Pancreas (tissue), 10 donors: ENCODE results near the gene CEBPE. TPM values are rescaled to one million over a fixed set of nuclear protein-coding genes. Genes with fewer than 3 reads are reported as not detected.

Experiments
- ATAC-seq, 4 donors: fragments of 200-7000 bp; cut with Tn5 transposase; one replicate each; pipeline versions ENCODE4 v1.8.0 to v1.9.1; 2020; ENCODE audit warnings: mild to moderate bottlenecking in 4 of 4, moderate library complexity in 4 of 4
- DNase-seq, 6 donors: peaks; one replicate each; pipeline ENCODE4 v3.0.0-alpha.2; 2020
- FAIRE-seq: peaks from 2 replicates; lab custom pipeline; 2012; peaks lifted over from hg19 to GRCh38; lab: Jason Lieb, UNC
- H3K27ac ChIP-seq, 4 donors: fragments of 200-600 bp; sonication (generic); 1 replicate in 3 of 4; 2 replicates in 1 of 4; pipeline versions ENCODE4 v1.5.0 to v1.8.0; 2020
- H3K27me3 ChIP-seq, 4 donors: fragments of 200-600 bp; one replicate each; pipeline ENCODE4 v1.8.0; 2021
- H3K36me3 ChIP-seq, 3 donors: fragments of 200-600 bp; sonication (generic) in 1 of 3; one replicate each; pipeline versions ENCODE4 v1.5.0 to v1.8.0; 2020 to 2021
- H3K4me1 ChIP-seq, 3 donors: fragments of 200-600 bp; one replicate each; pipeline ENCODE4 v1.8.0; 2021
- H3K4me3 ChIP-seq, 4 donors: fragments of 200-600 bp; sonication (generic) in 2 of 4; one replicate each; pipeline versions ENCODE4 v1.5.0 to v1.8.0; 2020 to 2021
- H3K9me3 ChIP-seq, 4 donors: fragments of 200-600 bp; one replicate each; pipeline ENCODE4 v1.8.0; 2021
- WGBS, 2 donors: extraction: QIAGEN DNeasy Blood & Tissue Kit; methylation state at CpG; one replicate each; pipeline ENCODE4 v1.1.7; 2013; 5-methylcytosine and 5-hydroxymethylcytosine counted together
- intact Hi-C, 3 donors: fragments of 100-400 bp; cut with DNase I; formaldehyde crosslinking; loops; one replicate each; pipeline versions ENCODE4 v1.11.1 to v1.14.2; 2022
- polyA plus RNA-seq, 2 donors: library from polyadenylated mRNA; stranded (reverse); fragments of 200-250 nt; gene quantifications; one replicate each; pipeline ENCODE4 v1.2.3, GENCODE V29; 2013
- total RNA-seq, 6 donors: library from RNA; stranded (reverse); fragmentation: NEBNext Ultra II Directional in 4 of 6; extraction: Animal tissue kit (Norgen Biotek cat#: 25700) in 4 of 6; gene quantifications; one replicate each; pipeline versions ENCODE4 v1.2.1 to v1.2.4, GENCODE V29; 2021 to 2023
- TF ChIP-seq, protein P1 (sequence below), 4 donors: fragments of 200-600 bp; sonication (generic) in 3 of 4; IDR thresholded peaks; one replicate each; pipeline versions ENCODE4 v1.5.0 to v1.8.0; 2021; ENCODE audit warnings: antibody characterized with exemption in 4 of 4
- donor health status: healthy with polysubstance abuse.
- donor health status: DM: no; HTN: no; CAD: no; lungs with moderate emphysema.
- donor health status: DM: no; HTN: no; CAD: no.
- donor health status: control.
- donor health status: control.
- donor health status: Bipolar disorder and iron deficiency.
- donor health status: DM: yes; HTN: yes; CAD: no.
- donor health status: DM: no; HTN: no; CAD: no.
- donor health status: DM: no; HTN: no; CAD: no.
- donor health status: DM: yes; HTN: yes; CAD: no.

CEBPE gene
- total and polyA plus RNA-seq, 8 donors = not detected

DNA sequence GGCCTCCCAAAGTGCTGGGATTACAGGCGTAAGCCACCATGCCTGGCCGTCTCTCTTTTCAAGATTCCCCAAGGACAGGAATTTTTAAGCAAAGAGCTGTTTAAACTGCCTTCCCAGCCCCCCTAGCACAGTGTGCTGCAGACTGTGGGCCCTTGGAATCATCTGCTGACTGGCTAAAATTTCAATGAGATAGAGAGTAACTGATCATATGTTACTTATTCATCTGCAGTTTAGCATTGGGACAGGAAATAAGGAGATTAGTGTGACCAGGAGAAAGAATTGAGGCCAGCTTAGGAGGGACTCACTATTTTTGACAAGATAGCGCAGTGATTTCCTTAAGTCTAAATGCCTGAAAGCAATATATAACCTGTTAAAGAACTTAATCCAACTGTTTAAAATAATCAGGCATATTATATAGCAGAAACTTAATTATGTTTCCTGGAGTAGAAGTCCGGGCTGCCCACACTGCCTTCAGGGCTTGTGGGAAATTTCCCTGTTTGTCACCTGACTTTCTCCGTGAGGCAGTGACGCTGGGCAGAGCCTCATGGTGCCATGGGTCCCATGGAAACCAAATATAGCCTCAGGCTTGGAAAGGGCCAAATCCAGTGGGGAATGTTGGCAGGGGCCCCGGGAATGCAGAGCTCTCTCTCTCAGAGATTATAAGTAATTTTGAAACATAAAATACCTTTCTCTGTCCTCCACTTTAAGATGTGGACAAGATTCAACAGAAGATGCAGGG is 22.8 kb upstream of the CEBPE start:
- FAIRE-seq = no peak
- Histone ChIP-seq H3K4me1 (peaks cover 0 to 12% (median 0%) of the 10 kb centered on the region in 3 donors), H3K36me3 (no peaks in the 10 kb centered on the region), H3K9me3 (no peaks in the 10 kb centered on the region), H3K27me3 (no peaks in the 10 kb centered on the region), H3K27ac (peak overlapping the region in 2 of 4 donors; percentile 17 to 38), H3K4me3 (no peak overlapping the region)
- TF ChIP-seq, protein P1, sequence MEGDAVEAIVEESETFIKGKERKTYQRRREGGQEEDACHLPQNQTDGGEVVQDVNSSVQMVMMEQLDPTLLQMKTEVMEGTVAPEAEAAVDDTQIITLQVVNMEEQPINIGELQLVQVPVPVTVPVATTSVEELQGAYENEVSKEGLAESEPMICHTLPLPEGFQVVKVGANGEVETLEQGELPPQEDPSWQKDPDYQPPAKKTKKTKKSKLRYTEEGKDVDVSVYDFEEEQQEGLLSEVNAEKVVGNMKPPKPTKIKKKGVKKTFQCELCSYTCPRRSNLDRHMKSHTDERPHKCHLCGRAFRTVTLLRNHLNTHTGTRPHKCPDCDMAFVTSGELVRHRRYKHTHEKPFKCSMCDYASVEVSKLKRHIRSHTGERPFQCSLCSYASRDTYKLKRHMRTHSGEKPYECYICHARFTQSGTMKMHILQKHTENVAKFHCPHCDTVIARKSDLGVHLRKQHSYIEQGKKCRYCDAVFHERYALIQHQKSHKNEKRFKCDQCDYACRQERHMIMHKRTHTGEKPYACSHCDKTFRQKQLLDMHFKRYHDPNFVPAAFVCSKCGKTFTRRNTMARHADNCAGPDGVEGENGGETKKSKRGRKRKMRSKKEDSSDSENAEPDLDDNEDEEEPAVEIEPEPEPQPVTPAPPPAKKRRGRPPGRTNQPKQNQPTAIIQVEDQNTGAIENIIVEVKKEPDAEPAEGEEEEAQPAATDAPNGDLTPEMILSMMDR (IDR thresholded peaks at IDR 0.05) = no peak
- intact Hi-C loops = no loop called here
- 50 to 52% methylated on average over 7 of the region's 7 CpGs for WGBS, 2 donors
- DNase-seq = peak in 5 of 6 donors; percentile 56 to 79 (median 73)
- ATAC-seq = peak; percentile 80 to 95 (median 94)

DNA sequence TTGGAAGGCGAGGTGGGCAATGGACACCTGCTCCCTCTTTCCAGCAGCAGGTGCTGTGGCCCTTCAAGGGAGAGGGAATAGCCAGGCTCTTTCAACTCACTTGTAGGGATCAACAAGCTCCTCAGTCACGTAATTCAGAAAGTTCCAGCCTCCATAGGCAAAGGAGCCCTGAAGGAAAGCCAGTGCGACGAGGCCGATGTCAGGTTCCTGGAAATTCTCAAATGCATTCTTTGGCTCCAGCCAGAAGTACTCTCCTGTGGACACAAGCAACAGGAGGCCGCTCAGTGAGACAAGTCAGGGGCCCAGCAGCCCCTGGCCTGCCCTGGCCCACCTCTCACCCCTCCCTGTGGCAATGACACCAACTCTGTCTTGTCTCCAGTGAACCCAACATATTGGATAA is 21.3 kb upstream of the CEBPE start:
- DNase-seq = peak in 1 of 6 donors; percentile 10
- TF ChIP-seq, protein P1 (IDR thresholded peaks at IDR 0.05) = no peak
- Histone ChIP-seq H3K4me1 (peaks cover 0 to 12% (median 0%) of the 10 kb centered on the region in 3 donors), H3K36me3 (no peaks in the 10 kb centered on the region), H3K27me3 (no peaks in the 10 kb centered on the region), H3K27ac (no peak overlapping the region), H3K4me3 (no peak overlapping the region), H3K9me3 (no peaks in the 10 kb centered on the region)
- 91 to 93% methylated on average over 6 of the region's 6 CpGs for WGBS, 2 donors
- FAIRE-seq = no peak
- no peak for ATAC-seq
- intact Hi-C loops = no loop called here

DNA sequence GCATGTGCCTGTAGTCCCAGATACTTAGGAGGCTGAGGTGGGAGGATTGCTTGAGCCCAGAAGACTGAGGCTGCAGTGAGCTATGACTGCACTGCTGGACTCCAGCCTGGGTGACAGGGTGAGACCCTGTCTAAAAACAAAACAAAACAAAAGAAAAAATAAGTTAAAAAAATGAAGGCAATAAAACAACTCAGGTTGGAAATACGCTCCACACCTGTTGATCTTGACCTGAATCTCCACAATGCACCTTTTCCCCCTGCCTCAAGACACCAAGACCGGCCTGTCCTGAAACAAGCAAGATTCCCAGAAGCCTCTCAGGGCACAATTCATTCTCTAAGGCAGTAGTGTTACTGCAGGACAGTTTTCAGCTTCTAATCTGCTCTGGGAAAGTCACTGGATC is 20.8 kb upstream of the CEBPE start:
- FAIRE-seq = no peak
- H3K4me3 ChIP-seq = no peak overlapping the region
- H3K36me3 ChIP-seq = no peaks in the 10 kb centered on the region
- H3K9me3 ChIP-seq = no peaks in the 10 kb centered on the region
- peaks cover 0 to 12% (median 0%) of the 10 kb centered on the region in 3 donors for H3K4me1 ChIP-seq
- ATAC-seq = no peak
- no peaks in the 10 kb centered on the region for H3K27me3 ChIP-seq
- TF ChIP-seq, protein P1 (IDR thresholded peaks at IDR 0.05) = no peak
- no peak overlapping the region for H3K27ac ChIP-seq
- intact Hi-C loops = no loop called here
- DNase-seq = no peak
- WGBS, 2 donors = 97 to 100% methylated on average over 2 of the region's 2 CpGs

DNA sequence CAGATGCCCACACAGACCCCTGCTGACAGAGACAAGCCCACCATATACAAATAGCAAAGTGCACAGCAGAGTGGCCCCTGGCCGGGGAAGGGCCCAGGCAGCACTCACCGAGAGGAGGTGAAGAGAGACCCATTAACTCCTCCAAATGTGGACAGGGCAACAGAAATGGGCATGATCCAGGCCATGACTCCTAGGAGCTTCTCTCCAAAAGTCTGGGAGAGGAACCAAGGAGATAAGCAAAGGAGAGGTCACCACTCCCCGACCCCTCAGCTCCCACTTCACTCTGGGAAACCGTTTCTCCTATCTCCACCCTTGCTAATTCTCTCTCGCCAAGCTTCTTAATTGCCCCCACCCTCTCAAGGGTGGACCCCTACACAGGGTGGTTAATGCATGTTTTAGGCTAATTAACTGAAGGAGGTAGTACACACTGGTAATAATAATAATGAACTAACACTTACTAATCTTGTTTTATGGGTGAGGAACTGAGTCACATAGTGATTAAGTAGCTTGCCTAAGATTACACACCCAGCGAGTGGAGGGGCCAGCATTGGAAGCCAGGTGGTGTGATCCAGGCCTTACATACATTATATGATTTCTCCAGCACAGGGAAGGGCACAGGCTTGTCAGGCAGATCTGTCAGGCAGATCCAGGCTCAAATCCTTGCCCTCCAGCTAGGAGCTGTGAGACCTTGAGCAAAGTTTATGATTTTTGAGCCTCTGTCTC is 18.9 kb upstream of the CEBPE start:
- Histone ChIP-seq H3K36me3 (no peaks in the 10 kb centered on the region), H3K27me3 (no peaks in the 10 kb centered on the region), H3K9me3 (no peaks in the 10 kb centered on the region), H3K4me3 (no peak overlapping the region), H3K27ac (no peak overlapping the region), H3K4me1 (peaks cover 0 to 12% (median 0%) of the 10 kb centered on the region in 3 donors)
- intact Hi-C loops = no loop called here
- DNase-seq (no peak), ATAC-seq (no peak), FAIRE-seq (no peak)
- WGBS, 2 donors = 87% methylated on average over 6 of the region's 6 CpGs
- TF ChIP-seq, protein P1 (IDR thresholded peaks at IDR 0.05) = no peak
